ENCODE data around the gene TTLL12. TPM values are rescaled to one million over a fixed set of nuclear protein-coding genes. Genes with fewer than 3 reads are reported as not detected.
"Not testable (repeated sequence)": the region's sequence is repeated elsewhere in the genome, so short reads cannot be mapped to it uniquely, and the experiment has no call there.

TTLL12 gene
- total RNA-seq, 2 experiments from 2014 or later = 41.3 to 43.0 TPM

DNA sequence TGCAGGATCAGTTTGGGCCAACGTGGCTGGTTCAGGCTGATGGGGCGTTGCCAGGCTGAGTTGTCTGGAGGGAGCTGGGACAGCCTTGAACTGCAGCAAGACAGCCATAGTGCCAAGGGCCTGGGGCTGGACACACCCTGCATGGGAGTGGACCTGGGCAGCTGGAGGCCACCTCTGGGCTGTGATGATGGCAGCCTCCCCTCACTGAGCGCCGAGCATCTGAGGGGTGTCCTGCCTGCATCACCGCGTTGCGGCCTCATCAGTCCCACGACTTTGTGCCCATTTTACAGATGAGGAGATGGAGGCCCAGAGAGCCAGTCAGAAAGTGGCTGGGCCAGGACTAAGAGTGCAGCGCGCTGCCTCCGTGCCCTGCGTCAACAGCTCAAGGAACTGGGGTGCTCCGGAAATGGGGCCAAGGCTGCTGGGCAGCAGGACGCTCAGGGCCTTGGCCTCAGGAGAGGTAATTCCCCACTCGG, 36.2 kb downstream of the TTLL12 start:
- no peaks in the 10 kb centered on the region for H3K27me3 Mint-ChIP-seq
- peak overlapping the region; percentile 90 for H3K4me3 Mint-ChIP-seq
- no peaks in the 10 kb centered on the region for H3K36me3 Mint-ChIP-seq (ENCODE audit: low read depth)
- peaks cover 35% of the 10 kb centered on the region for H3K4me1 Mint-ChIP-seq
- no peaks in the 10 kb centered on the region for H3K9me3 Mint-ChIP-seq
- H3K27ac Mint-ChIP-seq = peak overlapping the region; percentile 90
- DNase-seq = no peak
- ChIA-PET CTCF (no interaction called here), POLR2A (interaction anchor here (0.7 to 1.1 kb wide), 2 partner anchors 37 to 535 kb away, joined by 3 read pairs; no protein-coding TSS in a partner anchor)

- H3K27ac Mint-ChIP-seq = no peak overlapping the region
Observed at GRCh38 chr22:43148581-43148980, 38.4 kb downstream of the TTLL12 start.

DNA sequence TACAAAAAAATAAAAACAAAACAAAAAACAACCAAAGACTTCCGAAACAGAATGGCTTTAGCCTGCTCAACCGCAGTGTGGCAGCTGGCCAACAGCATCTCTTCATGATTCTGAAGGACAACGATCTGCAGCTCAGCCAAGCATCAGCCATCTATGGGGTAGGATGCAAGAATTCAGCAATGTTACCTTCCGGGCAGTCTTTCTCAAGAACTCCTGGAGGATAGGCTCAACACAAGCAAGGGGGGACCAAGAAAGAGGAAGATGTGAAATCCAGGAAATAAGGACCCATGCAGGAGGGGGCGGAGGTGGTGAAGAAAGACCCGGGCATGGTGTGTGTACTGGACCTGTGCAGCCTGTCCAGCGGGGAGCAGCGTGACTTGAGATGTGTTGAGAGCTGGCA, 39.1 kb downstream of the TTLL12 start:
- Mint-ChIP-seq H3K4me1 (peaks cover 36% of the 10 kb centered on the region), H3K36me3 (ENCODE audit: low read depth) (peaks cover under 1% of the 10 kb centered on the region), H3K27ac (no peak overlapping the region), H3K27me3 (no peaks in the 10 kb centered on the region), H3K4me3 (no peak overlapping the region), H3K9me3 (no peaks in the 10 kb centered on the region)
- CTCF ChIA-PET = interaction anchor here (0.8 to 1.3 kb wide), 2 partner anchors 30 to 40 kb away, joined by 3 to 5 read pairs; no protein-coding TSS in a partner anchor
- POLR2A ChIA-PET = interaction anchor here (1.2 kb wide), 1 partner anchor 532 kb away, joined by 3 read pairs; no protein-coding TSS in a partner anchor
- no peak for DNase-seq

More at GRCh38 chr22:43148581-43148980, 38.4 kb downstream of the TTLL12 start:
- Mint-ChIP-seq H3K27me3 (no peaks in the 10 kb centered on the region), H3K4me1 (peaks cover 36% of the 10 kb centered on the region), H3K9me3 (no peaks in the 10 kb centered on the region), H3K4me3 (no peak overlapping the region), H3K36me3 (ENCODE audit: low read depth) (no peaks in the 10 kb centered on the region)
- ChIA-PET POLR2A (interaction anchor here (1.0 to 1.2 kb wide), 2 partner anchors 37 to 533 kb away, joined by 3 read pairs; no protein-coding TSS in a partner anchor), CTCF (interaction anchor here (1.0 kb wide), 1 partner anchor 39 kb away, joined by 4 read pairs; no protein-coding TSS in a partner anchor)
- DNase-seq = no peak

DNA sequence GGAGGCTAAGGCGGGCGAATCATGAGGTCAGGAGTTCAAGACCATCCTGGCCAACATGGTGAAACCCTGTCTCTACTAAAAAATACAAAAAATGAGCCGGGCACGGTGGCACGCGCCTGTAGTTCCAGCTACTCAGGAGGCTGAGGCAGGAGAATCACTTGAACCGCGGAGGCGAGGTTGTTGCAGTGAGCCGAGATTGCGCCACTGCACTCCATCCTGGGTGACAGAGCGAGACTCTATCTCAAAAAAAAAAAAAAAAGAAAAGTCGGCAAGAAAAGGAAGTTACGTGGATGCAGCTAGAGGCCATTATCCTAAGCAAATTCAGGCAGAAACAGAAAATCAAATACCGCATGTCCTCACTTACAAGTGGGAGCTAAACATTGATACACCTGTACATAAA, 40.6 kb downstream of the TTLL12 start:
- POLR2A ChIA-PET = interaction anchor here (4.7 kb wide), 1 partner anchor 40 kb away, joined by 29 read pairs; the partner anchor contains the start of gene TTLL12
- DNase-seq = not testable (repeated sequence)

DNA sequence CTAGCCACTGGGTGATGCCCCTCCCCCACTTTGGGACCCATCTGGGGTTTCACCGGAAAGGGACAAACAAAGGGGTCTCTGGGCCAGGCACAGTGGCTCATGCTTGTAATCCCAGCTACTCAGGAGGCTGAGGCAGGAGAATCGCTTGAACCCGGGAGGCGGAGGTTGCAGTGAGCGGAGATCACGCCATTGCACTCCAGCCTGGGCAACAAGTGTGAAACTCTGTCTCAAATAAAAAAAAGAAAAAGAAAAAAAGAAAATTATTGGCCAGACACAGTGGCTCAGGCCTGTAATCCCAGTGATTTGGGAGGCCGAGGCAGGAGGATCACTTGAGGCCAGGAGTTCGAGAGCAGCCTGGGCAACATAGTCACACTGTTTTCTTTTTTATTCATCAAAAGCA, 41.6 kb downstream of the TTLL12 start:
- H3K27ac Mint-ChIP-seq; CTCF ChIA-PET; H3K36me3 Mint-ChIP-seq (ENCODE audit: low read depth); DNase-seq; H3K9me3 Mint-ChIP-seq; H3K4me3 Mint-ChIP-seq; H3K27me3 Mint-ChIP-seq: not testable (repeated sequence)
- POLR2A ChIA-PET = interaction anchor here (4.7 kb wide), 1 partner anchor 40 kb away, joined by 29 read pairs; the partner anchor contains the start of gene TTLL12
- H3K4me1 Mint-ChIP-seq = peaks cover 43% of the 10 kb centered on the region

More for the DNA sequence above, 40.6 kb downstream of the TTLL12 start:
- not testable (repeated sequence) for H3K4me3 Mint-ChIP-seq; H3K27me3 Mint-ChIP-seq; H3K27ac Mint-ChIP-seq; H3K9me3 Mint-ChIP-seq; H3K36me3 Mint-ChIP-seq (ENCODE audit: low read depth)
- CTCF ChIA-PET = interaction anchor here (0.7 to 1.3 kb wide), 2 partner anchors 41 to 45 kb away, joined by 4 to 5 read pairs; no protein-coding TSS in a partner anchor
- H3K4me1 Mint-ChIP-seq = peaks cover 44% of the 10 kb centered on the region

GRCh38 chr22:43144949-43145348, 42.0 kb downstream of the TTLL12 start:
- Mint-ChIP-seq H3K9me3 (no peaks in the 10 kb centered on the region), H3K27ac (no peak overlapping the region), H3K4me1 (peaks cover 43% of the 10 kb centered on the region), H3K4me3 (no peak overlapping the region), H3K36me3 (ENCODE audit: low read depth) (peaks cover 7% of the 10 kb centered on the region), H3K27me3 (no peaks in the 10 kb centered on the region)
- ChIA-PET POLR2A (interaction anchor here (4.7 kb wide), 1 partner anchor 41 kb away, joined by 29 read pairs; the partner anchor contains the start of gene TTLL12), CTCF (no interaction called here)
- no peak for DNase-seq

- H3K4me1 Mint-ChIP-seq = peaks cover 37% of the 10 kb centered on the region
- H3K27me3 Mint-ChIP-seq = no peaks in the 10 kb centered on the region
- DNase-seq = peak; percentile 82
- H3K27ac Mint-ChIP-seq = peak within 1 kb of the TSS; percentile 82
- ChIA-PET POLR2A (interaction anchor here (0.8 to 4.7 kb wide), 7 partner anchors 10 to 527 kb away, joined by 3 to 29 read pairs (median 4); partner anchors contain the start of gene TTLL12), CTCF (interaction anchor here (1.4 to 3.0 kb wide), 2 partner anchors 15 to 44 kb away, joined by 3 to 9 read pairs; partner anchors contain the start of gene TTLL12)
- no peaks in the 10 kb centered on the region for H3K9me3 Mint-ChIP-seq
- peak within 1 kb of the TSS; percentile 85 for H3K4me3 Mint-ChIP-seq
- peaks cover 16% of the 10 kb centered on the region for H3K36me3 Mint-ChIP-seq (ENCODE audit: low read depth)
Observed at GRCh38 chr22:43142880-43143562, 43.9 kb downstream of the TTLL12 start, which contains the start of gene MCAT. TSS of gene MCAT (minus strand) at chr22:43143398. CDS start at chr22:43143348, 50 bp downstream.

- Mint-ChIP-seq H3K4me3 (no peak overlapping the region), H3K27ac (no peak overlapping the region), H3K4me1 (peaks cover 10% of the 10 kb centered on the region), H3K27me3 (no peaks in the 10 kb centered on the region), H3K36me3 (ENCODE audit: low read depth) (peaks cover 31% of the 10 kb centered on the region), H3K9me3 (no peaks in the 10 kb centered on the region)
- DNase-seq = no peak
- CTCF ChIA-PET = interaction anchor here (1.0 to 1.4 kb wide), 2 partner anchors 9 to 27 kb away, joined by 3 to 5 read pairs; partner anchors contain the start of gene BIK
- POLR2A ChIA-PET = no interaction called here
Observed at GRCh38 chr22:43136801-43137200, 50.1 kb downstream of the TTLL12 start.

- H3K36me3 Mint-ChIP-seq (ENCODE audit: low read depth) = peaks cover 31% of the 10 kb centered on the region
- H3K9me3 Mint-ChIP-seq = no peaks in the 10 kb centered on the region
- peak; percentile 44 for DNase-seq
- no peak overlapping the region for H3K4me3 Mint-ChIP-seq
- H3K27me3 Mint-ChIP-seq = no peaks in the 10 kb centered on the region
- ChIA-PET CTCF (interaction anchor here (0.6 to 1.4 kb wide), 4 partner anchors 9 to 360 kb away, joined by 3 to 5 read pairs (median 4); partner anchors contain the start of gene BIK), POLR2A (no interaction called here)
- peaks cover 6% of the 10 kb centered on the region for H3K4me1 Mint-ChIP-seq
- H3K27ac Mint-ChIP-seq = no peak overlapping the region
Observed at GRCh38 chr22:43136255-43136654, 50.7 kb downstream of the TTLL12 start.

DNA sequence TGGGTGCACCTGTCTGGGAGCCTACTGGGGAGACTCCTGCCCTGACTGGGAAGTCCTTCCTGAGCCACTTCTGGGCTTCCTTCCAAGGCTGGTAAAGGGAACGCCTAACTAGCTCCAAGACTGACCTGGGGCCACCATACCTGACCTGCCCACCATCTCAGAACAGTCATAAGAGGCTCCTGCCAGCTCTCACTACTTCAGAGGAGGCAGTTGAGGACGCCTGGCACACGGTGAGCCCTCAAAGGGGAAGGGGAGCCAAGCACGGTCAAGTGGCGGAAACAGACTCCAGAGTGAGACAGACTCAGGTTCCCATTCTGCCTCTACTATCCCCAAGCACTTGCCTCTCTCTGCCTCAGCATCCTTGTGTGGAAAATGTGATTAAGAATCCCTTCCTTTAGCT, 51.4 kb downstream of the TTLL12 start:
- ChIA-PET CTCF (interaction anchor here (0.6 to 0.8 kb wide), 2 partner anchors 45 to 359 kb away, joined by 3 to 4 read pairs; no protein-coding TSS in a partner anchor), POLR2A (no interaction called here)
- no peaks in the 10 kb centered on the region for H3K27me3 Mint-ChIP-seq
- peaks cover 28% of the 10 kb centered on the region for H3K36me3 Mint-ChIP-seq (ENCODE audit: low read depth)
- H3K4me3 Mint-ChIP-seq = no peak overlapping the region
- no peak overlapping the region for H3K27ac Mint-ChIP-seq
- DNase-seq = no peak
- H3K9me3 Mint-ChIP-seq = no peaks in the 10 kb centered on the region
- peaks cover 2% of the 10 kb centered on the region for H3K4me1 Mint-ChIP-seq

DNA sequence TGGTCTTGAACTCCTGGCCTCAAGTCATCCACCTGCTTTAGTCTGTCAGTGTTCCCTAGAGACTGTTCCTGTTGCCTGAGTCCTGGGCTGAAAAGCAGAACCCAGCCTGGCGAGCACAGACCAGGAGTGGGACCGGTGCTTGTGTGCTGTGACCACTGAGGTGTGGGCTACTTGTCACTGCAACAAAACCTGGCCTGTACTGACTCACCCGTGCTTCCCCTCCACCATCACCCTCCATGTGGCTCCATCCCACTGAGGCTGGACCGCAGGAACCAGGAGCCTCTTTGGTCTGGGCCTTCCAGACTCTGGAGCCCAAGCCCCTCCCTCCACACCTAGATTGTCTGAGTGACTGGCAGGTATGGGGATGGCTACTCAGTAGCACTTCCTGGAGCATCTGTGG, 52.4 kb downstream of the TTLL12 start:
- no peak overlapping the region for H3K4me3 Mint-ChIP-seq
- no peaks in the 10 kb centered on the region for H3K27me3 Mint-ChIP-seq
- peaks cover 25% of the 10 kb centered on the region for H3K36me3 Mint-ChIP-seq (ENCODE audit: low read depth)
- H3K9me3 Mint-ChIP-seq = no peaks in the 10 kb centered on the region
- CTCF ChIA-PET = interaction anchor here (0.9 kb wide), 1 partner anchor 12 kb away, joined by 3 read pairs; no protein-coding TSS in a partner anchor
- DNase-seq = no peak
- peaks cover 2% of the 10 kb centered on the region for H3K4me1 Mint-ChIP-seq
- H3K27ac Mint-ChIP-seq = no peak overlapping the region
- POLR2A ChIA-PET = no interaction called here

- peaks cover 20% of the 10 kb centered on the region for H3K36me3 Mint-ChIP-seq (ENCODE audit: low read depth)
- no peaks in the 10 kb centered on the region for H3K27me3 Mint-ChIP-seq
- ChIA-PET CTCF (no interaction called here), POLR2A (no interaction called here)
- H3K4me3 Mint-ChIP-seq = no peak overlapping the region
- H3K27ac Mint-ChIP-seq = no peak overlapping the region
- no peaks in the 10 kb centered on the region for H3K9me3 Mint-ChIP-seq
- H3K4me1 Mint-ChIP-seq = peaks cover 2% of the 10 kb centered on the region
- no peak for DNase-seq
Observed at GRCh38 chr22:43133401-43133800, 53.5 kb downstream of the TTLL12 start.

All from activated CD4-positive, alpha-beta memory T cell treated with anti-CD3 and anti-CD28 coated beads, Interleukin-2, amount 10 ng/mL, durations not matched to agents 7 days and 5 days (primary cell).